Suprapubic skin (tissue), 4 donors: ENCODE results near the gene TMEM256.
A peak's percentile ranks its signal among the peaks of the same experiment; 100 is the strongest.

Source experiments
- POLR2A ChIP-seq, 2 donors: fragments of 450-650 bp; IDR thresholded peaks; one replicate each; pipeline ENCODE4 v1.6.1; 2017; ENCODE audit warnings: antibody characterized with exemption in 2 of 2, mild to moderate bottlenecking in 2 of 2, moderate library complexity in 2 of 2
- POLR2AphosphoS5 ChIP-seq, 3 donors: sonication (generic); formaldehyde crosslinking; IDR thresholded peaks; one replicate each; pipeline ENCODE4 v1.6.1; 2017; ENCODE audit warnings: antibody characterized with exemption in 3 of 3
- TF ChIP-seq, protein P1 (sequence below), 2 donors: fragments of 200-600 bp in 1 of 2; fragments of 450-650 bp in 1 of 2; sonication (generic) in 1 of 2; IDR thresholded peaks; one replicate each; pipeline ENCODE4 v1.5.1; 2016 to 2019; ENCODE audit warnings: antibody characterized with exemption in 2 of 2, mild to moderate bottlenecking in 1 of 2, moderate library complexity in 1 of 2

DNA sequence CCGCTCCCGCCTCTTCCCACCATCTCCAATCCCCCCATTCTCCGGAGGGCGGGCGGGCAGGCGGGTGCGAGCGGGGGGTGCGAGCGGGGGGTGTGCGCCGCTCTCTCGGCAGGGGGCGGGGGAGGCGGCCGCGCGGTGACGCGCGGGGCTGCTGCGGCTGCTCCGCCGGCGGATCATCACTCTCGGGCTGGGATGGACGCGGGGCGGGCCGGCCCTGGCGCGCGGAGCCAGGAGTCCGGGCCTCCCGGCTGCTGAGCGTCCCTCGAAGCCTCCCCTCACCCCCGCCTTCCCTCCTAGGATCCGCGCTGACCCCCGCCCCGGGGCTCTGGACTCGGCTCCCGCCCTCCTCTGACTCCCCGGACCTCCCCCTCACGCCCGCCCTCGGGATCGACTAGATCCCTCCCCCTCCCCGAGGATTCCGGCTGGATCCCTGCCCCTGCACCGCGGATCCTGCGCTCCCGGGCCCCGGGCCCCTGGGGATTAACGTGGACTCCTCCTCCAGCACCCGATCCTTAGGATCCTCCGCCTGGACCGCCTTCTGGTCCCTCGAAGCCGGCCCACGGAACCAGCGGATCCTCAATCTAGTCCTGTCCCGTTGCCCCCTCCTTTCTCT lies 946 bp upstream of the TMEM256 start:
- TF ChIP-seq, protein P1, sequence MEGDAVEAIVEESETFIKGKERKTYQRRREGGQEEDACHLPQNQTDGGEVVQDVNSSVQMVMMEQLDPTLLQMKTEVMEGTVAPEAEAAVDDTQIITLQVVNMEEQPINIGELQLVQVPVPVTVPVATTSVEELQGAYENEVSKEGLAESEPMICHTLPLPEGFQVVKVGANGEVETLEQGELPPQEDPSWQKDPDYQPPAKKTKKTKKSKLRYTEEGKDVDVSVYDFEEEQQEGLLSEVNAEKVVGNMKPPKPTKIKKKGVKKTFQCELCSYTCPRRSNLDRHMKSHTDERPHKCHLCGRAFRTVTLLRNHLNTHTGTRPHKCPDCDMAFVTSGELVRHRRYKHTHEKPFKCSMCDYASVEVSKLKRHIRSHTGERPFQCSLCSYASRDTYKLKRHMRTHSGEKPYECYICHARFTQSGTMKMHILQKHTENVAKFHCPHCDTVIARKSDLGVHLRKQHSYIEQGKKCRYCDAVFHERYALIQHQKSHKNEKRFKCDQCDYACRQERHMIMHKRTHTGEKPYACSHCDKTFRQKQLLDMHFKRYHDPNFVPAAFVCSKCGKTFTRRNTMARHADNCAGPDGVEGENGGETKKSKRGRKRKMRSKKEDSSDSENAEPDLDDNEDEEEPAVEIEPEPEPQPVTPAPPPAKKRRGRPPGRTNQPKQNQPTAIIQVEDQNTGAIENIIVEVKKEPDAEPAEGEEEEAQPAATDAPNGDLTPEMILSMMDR (IDR thresholded peaks at IDR 0.05): peak in 1 of 2 donors; percentile 27
- peak in 1 of 2 donors; percentile 55 for TF ChIP-seq POLR2A (IDR thresholded peaks at IDR 0.05)
- TF ChIP-seq POLR2AphosphoS5 (IDR thresholded peaks at IDR 0.05): no peak
